ENCODE measurements around the gene GLYAT.

The GLYAT gene

DNA sequence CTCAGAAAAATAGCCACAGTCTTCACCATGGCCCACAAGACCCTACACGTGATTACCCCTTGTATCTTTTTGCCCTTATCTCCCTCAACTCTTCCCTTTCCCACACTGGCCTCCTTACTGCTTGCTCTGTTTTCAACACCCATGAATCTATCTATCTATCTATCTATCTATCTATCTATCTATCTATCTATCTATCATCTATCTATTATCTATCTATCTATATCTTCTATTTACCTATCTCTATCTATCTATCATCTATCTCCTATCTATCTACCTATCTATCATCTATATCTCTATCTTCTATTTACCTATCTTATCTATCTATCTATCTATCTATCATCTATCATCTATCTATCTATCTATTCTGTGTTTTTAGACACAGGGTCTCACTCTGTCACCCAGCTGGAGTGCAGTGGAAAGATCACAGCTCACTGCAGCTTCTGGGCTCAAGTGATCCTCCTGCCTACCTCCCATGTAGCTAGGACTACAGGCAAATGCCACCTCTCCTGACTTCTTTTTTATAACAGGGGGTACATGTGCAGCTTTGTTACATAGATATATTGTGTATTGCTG, 55.1 kb downstream of the GLYAT start:
- DNase-seq: no peak

DNA sequence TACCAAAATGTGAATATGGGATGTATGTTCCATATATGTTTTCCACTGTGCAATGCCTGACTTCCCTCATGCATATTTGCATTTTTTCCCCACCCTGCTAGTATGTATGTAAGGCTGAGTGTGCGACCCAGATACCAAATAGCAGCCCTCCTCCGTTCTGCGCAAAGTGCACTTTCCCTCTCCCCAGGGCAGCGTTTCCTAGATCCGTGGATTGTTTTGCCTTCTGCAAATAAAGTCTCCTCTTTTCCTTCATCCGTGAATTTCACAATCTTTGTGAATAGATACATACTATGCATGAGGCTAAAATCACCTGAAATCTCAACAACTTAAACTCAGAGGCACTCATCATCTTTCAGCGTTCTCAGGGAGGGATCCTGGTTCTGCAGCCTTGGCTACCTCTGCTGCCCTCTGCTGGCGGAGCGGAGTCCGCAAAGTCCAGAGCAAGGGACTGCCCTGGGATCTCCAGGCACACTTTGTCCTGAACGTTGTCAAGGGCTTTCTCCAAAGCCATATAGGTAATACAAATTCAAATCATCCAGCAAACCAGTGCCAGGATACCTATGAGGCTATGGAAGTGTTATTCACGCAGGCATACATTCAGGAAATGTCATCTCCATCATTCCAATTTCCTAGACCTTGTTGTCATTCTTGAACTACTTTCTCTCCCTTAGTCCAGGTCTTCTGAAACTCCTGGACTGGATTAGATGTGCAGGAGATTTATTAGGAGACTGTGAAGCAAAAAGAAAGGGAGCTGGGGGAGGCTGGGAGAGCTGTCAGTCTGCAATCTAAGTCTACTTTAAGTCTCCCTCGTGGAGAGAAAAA, 56.2 kb downstream of the GLYAT start:
- peak; percentile 49 for DNase-seq

DNA sequence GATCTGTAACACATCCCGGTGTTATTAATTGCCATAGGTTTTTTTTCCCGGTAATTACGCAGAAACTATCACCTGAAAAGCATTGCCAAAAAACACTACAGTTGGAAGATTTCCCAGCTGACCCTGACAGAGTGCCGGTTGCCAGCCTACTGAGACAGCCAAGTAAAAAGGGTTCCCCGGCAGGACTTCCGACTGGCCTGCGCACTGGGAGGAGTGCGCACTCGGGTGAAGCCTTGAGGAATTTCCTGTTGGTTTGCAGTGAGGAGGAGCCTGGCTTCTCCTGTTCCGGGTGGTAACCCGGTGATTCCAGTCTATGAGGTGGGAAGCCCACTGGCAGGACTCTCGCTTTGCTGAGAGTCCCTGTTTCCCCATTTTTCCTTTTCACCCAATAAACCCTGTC, 57.1 kb downstream of the GLYAT start:
- DNase-seq: no peak

DNA sequence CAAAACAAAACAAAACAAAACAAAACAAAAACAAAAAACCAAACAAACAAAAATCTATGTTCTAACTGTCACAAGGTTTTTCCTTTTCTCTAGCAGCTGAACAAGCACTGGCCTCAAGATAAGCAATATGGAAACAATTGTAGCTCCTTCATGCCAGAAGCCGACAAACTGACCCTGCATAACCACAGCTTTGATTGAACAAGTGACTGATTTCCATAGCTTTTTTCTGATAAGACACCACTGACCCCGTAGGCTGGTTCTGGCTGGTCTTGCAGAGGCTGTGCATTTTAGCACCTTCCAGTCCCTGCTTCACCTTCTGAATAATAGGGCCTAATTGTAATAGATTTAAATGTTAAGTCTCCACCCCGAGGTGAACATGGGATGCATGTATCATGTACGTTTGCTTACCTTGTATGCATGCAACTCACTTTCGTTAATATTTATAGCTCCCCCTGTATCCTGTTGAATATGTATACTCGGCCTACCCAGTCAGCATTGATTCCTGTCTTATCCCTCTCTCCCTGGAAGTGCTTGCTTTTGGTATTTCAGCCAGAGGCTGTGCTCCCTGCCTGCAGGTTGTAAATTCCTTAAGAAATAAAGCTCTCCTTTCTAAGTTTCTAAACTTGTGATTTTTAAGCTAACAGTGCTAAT, 59.6 kb downstream of the GLYAT start:
- DNase-seq: no peak

DNA sequence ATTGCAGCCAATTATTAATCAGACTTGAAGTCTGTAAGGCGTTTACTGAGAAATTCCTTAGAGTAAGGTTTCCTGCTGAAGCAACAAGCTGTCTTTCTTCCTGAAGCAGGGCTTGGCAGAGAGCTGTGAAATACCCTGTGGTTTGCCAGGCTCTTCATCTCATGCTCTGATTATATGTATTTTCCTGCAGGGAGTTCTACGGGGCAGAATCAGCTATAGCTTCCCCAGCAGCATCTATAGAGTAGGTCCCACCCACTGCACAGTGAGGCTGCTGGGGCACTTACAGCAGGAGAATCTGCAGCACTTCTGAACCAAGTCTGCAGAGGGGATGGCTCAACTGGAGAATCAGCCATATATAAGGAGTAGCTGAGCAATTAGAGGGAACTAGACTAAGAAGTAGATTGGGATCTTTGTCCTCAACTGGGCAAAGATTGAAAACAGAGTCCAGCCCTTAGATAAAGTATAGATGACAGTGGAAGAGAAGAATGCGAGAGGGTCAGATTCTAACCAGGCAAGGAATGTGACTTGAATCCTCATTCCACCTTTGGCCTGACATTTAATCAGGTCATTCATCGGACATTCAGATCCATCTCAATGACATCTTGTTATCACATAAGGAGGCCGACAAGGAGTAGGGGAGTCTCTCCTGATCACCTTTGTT, 71.7 kb downstream of the GLYAT start:
- no peak for DNase-seq

DNA sequence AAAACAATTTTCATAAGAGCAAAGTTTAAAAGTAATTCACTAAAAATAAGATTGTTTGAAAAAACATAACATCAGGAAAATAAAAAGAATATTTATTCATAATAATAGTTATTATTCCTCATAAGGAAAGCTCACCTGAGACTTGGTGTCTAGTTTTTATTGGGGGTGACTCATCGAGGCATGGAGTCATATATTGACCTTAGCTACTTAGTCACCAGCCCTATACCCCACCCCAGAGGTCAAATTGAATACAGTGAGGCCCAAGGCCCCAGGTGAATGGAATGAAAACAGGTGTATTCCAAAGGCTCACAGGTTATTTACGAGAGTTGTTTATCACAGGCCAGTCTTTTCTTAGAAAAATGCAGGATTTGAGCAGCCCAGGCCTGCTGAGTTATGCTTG, 72.3 kb downstream of the GLYAT start:
- no peak for DNase-seq

All from left hindlimb (tissue), 1 donor.